H1 (cell line): ENCODE measurements around the gene GIMD1. TPM values are rescaled to one million over a fixed set of nuclear protein-coding genes. Genes with fewer than 3 reads are reported as not detected.

Experiments used
- CBX5 ChIP-seq: fragments of 300-800, 300-1000 bp; sonication (generic); IDR thresholded peaks from 2 replicates; pipeline ENCODE4 v1.7.1; 2016; ENCODE audit warnings: antibody characterized with exemption, low read length, low read depth
- EZH2 ChIP-seq: fragments of 200-600 bp; sonication (generic); IDR thresholded peaks from 2 replicates; pipeline ENCODE4 v1.7.1; 2012; ENCODE audit warnings: low read depth, mild to moderate bottlenecking, moderate library complexity, low read length, inconsistent platforms; ENCODE audit not compliant: severe bottlenecking
- KDM1A ChIP-seq: fragments of 200-600, 300-600 bp; sonication (generic); IDR thresholded peaks from 2 replicates; pipeline ENCODE4 v1.7.1; 2016; ENCODE audit warnings: mild to moderate bottlenecking, low read length, borderline replicate concordance
- SAP30 ChIP-seq: fragments of 300-600 bp; sonication (generic); IDR thresholded peaks from 2 replicates; pipeline ENCODE4 v1.7.1; 2012; ENCODE audit warnings: low read length, moderate library complexity, mild to moderate bottlenecking, inconsistent platforms; ENCODE audit not compliant: insufficient read depth, insufficient replicate concordance
- SIN3A ChIP-seq, 2 experiments: IDR thresholded peaks in 1 of 2; conservative IDR thresholded peaks in 1 of 2; 2 replicates each; pipeline ENCODE4 v1.6.1; 2011 to 2012; ENCODE audit warnings: low read length in 2 of 2, improper control_type of control experiment in 1 of 2, low read depth in 1 of 2, mild to moderate bottlenecking in 1 of 2
- TAF1 ChIP-seq: IDR thresholded peaks from 2 replicates; pipeline ENCODE4 v1.6.1; 2011; ENCODE audit warnings: mild to moderate bottlenecking, low read depth, low read length
- TBP ChIP-seq: IDR thresholded peaks from 2 replicates; pipeline ENCODE4 v1.6.1; 2011; ENCODE audit warnings: low read depth, low read length, improper control_type of control experiment
- polyA plus RNA-seq, 7 experiments: library from polyadenylated mRNA; depleted of rRNA in 3 of 7; stranded (reverse) in 5 of 7; unstranded in 2 of 7; fragments of >200 nt in 5 of 7; fragments of 200-250 nt in 2 of 7; gene quantifications; 1 replicate in 5 of 7; 2 replicates in 1 of 7; 4 replicates in 1 of 7; pipeline versions ENCODE4 v1.2.1 to v1.2.3, GENCODE V29; 2011 to 2013; ENCODE audit warnings: missing spikeins in 2 of 7, mixed read lengths in 2 of 7
- total RNA-seq: library from RNA; stranded (reverse); fragmentation: NEBNext Ultra II Directional; extraction: Animal tissue kit (Norgen Biotek cat#: 25700); gene quantifications from 2 replicates; pipeline ENCODE4 v1.2.1, GENCODE V29; 2021
- TF ChIP-seq, protein P1 (sequence below): fragments of 300-600 bp; sonication (generic); IDR thresholded peaks from 2 replicates; pipeline ENCODE4 v1.7.1; 2012; ENCODE audit warnings: low read length, moderate library complexity, mild to moderate bottlenecking, inconsistent platforms; ENCODE audit not compliant: insufficient replicate concordance
- TF ChIP-seq, protein P2 (sequence below): IDR thresholded peaks from 2 replicates; pipeline ENCODE4 v1.6.1; 2012; ENCODE audit warnings: low read length, inconsistent platforms

Gene GIMD1
- total and polyA plus RNA-seq, 2 of the 8 experiments (the other 6 are each of a cell fraction or from before 2014, with no cell fraction given) = not detected

DNA sequence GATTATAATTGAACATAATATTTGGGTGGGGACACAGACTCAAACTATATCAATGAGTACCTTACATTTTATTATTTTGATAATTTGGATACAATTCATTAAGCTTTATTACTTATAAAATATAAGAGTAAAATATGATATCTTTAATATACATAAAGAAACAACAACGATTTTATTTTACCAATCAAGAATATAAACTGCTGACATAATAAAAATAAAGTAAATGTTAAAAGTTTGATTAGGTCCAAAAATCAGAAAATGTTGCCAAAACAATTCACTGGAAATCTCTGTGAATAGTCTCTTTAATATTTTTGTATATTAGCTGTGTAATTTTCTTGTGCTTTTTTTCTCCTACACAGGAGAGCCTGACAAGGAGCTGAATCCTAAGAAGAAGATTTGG, 21.4 kb downstream of the GIMD1 start (continued):
- TF ChIP-seq, protein P1, sequence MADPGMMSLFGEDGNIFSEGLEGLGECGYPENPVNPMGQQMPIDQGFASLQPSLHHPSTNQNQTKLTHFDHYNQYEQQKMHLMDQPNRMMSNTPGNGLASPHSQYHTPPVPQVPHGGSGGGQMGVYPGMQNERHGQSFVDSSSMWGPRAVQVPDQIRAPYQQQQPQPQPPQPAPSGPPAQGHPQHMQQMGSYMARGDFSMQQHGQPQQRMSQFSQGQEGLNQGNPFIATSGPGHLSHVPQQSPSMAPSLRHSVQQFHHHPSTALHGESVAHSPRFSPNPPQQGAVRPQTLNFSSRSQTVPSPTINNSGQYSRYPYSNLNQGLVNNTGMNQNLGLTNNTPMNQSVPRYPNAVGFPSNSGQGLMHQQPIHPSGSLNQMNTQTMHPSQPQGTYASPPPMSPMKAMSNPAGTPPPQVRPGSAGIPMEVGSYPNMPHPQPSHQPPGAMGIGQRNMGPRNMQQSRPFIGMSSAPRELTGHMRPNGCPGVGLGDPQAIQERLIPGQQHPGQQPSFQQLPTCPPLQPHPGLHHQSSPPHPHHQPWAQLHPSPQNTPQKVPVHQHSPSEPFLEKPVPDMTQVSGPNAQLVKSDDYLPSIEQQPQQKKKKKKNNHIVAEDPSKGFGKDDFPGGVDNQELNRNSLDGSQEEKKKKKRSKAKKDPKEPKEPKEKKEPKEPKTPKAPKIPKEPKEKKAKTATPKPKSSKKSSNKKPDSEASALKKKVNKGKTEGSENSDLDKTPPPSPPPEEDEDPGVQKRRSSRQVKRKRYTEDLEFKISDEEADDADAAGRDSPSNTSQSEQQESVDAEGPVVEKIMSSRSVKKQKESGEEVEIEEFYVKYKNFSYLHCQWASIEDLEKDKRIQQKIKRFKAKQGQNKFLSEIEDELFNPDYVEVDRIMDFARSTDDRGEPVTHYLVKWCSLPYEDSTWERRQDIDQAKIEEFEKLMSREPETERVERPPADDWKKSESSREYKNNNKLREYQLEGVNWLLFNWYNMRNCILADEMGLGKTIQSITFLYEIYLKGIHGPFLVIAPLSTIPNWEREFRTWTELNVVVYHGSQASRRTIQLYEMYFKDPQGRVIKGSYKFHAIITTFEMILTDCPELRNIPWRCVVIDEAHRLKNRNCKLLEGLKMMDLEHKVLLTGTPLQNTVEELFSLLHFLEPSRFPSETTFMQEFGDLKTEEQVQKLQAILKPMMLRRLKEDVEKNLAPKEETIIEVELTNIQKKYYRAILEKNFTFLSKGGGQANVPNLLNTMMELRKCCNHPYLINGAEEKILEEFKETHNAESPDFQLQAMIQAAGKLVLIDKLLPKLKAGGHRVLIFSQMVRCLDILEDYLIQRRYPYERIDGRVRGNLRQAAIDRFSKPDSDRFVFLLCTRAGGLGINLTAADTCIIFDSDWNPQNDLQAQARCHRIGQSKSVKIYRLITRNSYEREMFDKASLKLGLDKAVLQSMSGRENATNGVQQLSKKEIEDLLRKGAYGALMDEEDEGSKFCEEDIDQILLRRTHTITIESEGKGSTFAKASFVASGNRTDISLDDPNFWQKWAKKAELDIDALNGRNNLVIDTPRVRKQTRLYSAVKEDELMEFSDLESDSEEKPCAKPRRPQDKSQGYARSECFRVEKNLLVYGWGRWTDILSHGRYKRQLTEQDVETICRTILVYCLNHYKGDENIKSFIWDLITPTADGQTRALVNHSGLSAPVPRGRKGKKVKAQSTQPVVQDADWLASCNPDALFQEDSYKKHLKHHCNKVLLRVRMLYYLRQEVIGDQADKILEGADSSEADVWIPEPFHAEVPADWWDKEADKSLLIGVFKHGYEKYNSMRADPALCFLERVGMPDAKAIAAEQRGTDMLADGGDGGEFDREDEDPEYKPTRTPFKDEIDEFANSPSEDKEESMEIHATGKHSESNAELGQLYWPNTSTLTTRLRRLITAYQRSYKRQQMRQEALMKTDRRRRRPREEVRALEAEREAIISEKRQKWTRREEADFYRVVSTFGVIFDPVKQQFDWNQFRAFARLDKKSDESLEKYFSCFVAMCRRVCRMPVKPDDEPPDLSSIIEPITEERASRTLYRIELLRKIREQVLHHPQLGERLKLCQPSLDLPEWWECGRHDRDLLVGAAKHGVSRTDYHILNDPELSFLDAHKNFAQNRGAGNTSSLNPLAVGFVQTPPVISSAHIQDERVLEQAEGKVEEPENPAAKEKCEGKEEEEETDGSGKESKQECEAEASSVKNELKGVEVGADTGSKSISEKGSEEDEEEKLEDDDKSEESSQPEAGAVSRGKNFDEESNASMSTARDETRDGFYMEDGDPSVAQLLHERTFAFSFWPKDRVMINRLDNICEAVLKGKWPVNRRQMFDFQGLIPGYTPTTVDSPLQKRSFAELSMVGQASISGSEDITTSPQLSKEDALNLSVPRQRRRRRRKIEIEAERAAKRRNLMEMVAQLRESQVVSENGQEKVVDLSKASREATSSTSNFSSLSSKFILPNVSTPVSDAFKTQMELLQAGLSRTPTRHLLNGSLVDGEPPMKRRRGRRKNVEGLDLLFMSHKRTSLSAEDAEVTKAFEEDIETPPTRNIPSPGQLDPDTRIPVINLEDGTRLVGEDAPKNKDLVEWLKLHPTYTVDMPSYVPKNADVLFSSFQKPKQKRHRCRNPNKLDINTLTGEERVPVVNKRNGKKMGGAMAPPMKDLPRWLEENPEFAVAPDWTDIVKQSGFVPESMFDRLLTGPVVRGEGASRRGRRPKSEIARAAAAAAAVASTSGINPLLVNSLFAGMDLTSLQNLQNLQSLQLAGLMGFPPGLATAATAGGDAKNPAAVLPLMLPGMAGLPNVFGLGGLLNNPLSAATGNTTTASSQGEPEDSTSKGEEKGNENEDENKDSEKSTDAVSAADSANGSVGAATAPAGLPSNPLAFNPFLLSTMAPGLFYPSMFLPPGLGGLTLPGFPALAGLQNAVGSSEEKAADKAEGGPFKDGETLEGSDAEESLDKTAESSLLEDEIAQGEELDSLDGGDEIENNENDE = no peak
- no peak for TF ChIP-seq KDM1A
- no peak for TF ChIP-seq SIN3A (conservative IDR thresholded peaks at IDR 0.05 in 1 of 2, IDR thresholded peaks at IDR 0.05 in 1 of 2; ENCODE audit: low read depth in 1 of 2, low read length in 2 of 2)
- no peak for TF ChIP-seq TBP
- no peak for TF ChIP-seq CBX5
- TF ChIP-seq, protein P2, sequence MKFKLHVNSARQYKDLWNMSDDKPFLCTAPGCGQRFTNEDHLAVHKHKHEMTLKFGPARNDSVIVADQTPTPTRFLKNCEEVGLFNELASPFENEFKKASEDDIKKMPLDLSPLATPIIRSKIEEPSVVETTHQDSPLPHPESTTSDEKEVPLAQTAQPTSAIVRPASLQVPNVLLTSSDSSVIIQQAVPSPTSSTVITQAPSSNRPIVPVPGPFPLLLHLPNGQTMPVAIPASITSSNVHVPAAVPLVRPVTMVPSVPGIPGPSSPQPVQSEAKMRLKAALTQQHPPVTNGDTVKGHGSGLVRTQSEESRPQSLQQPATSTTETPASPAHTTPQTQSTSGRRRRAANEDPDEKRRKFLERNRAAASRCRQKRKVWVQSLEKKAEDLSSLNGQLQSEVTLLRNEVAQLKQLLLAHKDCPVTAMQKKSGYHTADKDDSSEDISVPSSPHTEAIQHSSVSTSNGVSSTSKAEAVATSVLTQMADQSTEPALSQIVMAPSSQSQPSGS = no peak
- TF ChIP-seq EZH2 = no peak
- no peak for TF ChIP-seq SAP30
- no peak for TF ChIP-seq TAF1
